Measurements from ENCODE around the gene VASH2. TPM values are rescaled to one million over a fixed set of nuclear protein-coding genes. Genes with fewer than 3 reads are reported as not detected.

The VASH2 gene
- total RNA-seq, 1 donor from 2014 or later = 27.4 TPM

GRCh38 chr1:212968368-212968863 is 18.1 kb downstream of the VASH2 start:
- peak overlapping the region; percentile 23 for H3K4me3 Mint-ChIP-seq
- H3K27ac Mint-ChIP-seq = peak overlapping the region; percentile 39
- H3K27me3 Mint-ChIP-seq = no peaks in the 10 kb centered on the region
- peaks cover 31% of the 10 kb centered on the region for H3K4me1 Mint-ChIP-seq (ENCODE audit: unreplicated experiment)
- H3K36me3 Mint-ChIP-seq = peaks cover 27% of the 10 kb centered on the region
- no peak for DNase-seq (ENCODE audit: extremely low spot score, unreplicated experiment)
- no peaks in the 10 kb centered on the region for H3K9me3 Mint-ChIP-seq
- TF ChIP-seq CTCF (conservative IDR thresholded peaks at IDR 0.05) = no peak

GRCh38 chr1:212970085-212970484 is 19.7 kb downstream of the VASH2 start:
- peak; percentile 29 for DNase-seq (ENCODE audit: extremely low spot score, unreplicated experiment)
- Mint-ChIP-seq H3K4me1 (ENCODE audit: unreplicated experiment) (peaks cover 31% of the 10 kb centered on the region), H3K9me3 (no peaks in the 10 kb centered on the region), H3K4me3 (no peak overlapping the region), H3K27me3 (no peaks in the 10 kb centered on the region), H3K36me3 (peaks cover 22% of the 10 kb centered on the region), H3K27ac (no peak overlapping the region)
- TF ChIP-seq CTCF (conservative IDR thresholded peaks at IDR 0.05) = no peak

- Mint-ChIP-seq H3K9me3 (no peaks in the 10 kb centered on the region), H3K27me3 (no peaks in the 10 kb centered on the region), H3K27ac (no peak overlapping the region), H3K36me3 (peaks cover 31% of the 10 kb centered on the region), H3K4me1 (ENCODE audit: unreplicated experiment) (peaks cover 35% of the 10 kb centered on the region), H3K4me3 (no peak overlapping the region)
- DNase-seq (ENCODE audit: extremely low spot score, unreplicated experiment) = peak; percentile 47
- no peak for TF ChIP-seq CTCF (conservative IDR thresholded peaks at IDR 0.05)
Observed at GRCh38 chr1:212971312-212971711, 21.0 kb downstream of the VASH2 start.

- peaks cover 30% of the 10 kb centered on the region for H3K4me1 Mint-ChIP-seq (ENCODE audit: unreplicated experiment)
- H3K27me3 Mint-ChIP-seq = no peaks in the 10 kb centered on the region
- peaks cover 25% of the 10 kb centered on the region for H3K36me3 Mint-ChIP-seq
Observed at GRCh38 chr1:212973426-212973825, 23.1 kb downstream of the VASH2 start.

GRCh38 chr1:212973899-212974298 is 23.6 kb downstream of the VASH2 start:
- DNase-seq (ENCODE audit: extremely low spot score, unreplicated experiment) = peak; percentile 51
- Mint-ChIP-seq H3K4me1 (ENCODE audit: unreplicated experiment) (peaks cover 26% of the 10 kb centered on the region), H3K4me3 (no peak overlapping the region), H3K27me3 (no peaks in the 10 kb centered on the region), H3K9me3 (no peaks in the 10 kb centered on the region), H3K27ac (no peak overlapping the region), H3K36me3 (peaks cover 29% of the 10 kb centered on the region)
- no peak for TF ChIP-seq CTCF (conservative IDR thresholded peaks at IDR 0.05)

More at GRCh38 chr1:212973426-212973825, 23.1 kb downstream of the VASH2 start:
- Mint-ChIP-seq H3K4me3 (no peak overlapping the region), H3K9me3 (no peaks in the 10 kb centered on the region), H3K27ac (no peak overlapping the region)
- TF ChIP-seq CTCF (conservative IDR thresholded peaks at IDR 0.05) = no peak
- DNase-seq (ENCODE audit: extremely low spot score, unreplicated experiment) = no peak

- H3K36me3 Mint-ChIP-seq = peaks cover 26% of the 10 kb centered on the region
- H3K4me3 Mint-ChIP-seq = no peak overlapping the region
- H3K27ac Mint-ChIP-seq = no peak overlapping the region
- no peaks in the 10 kb centered on the region for H3K27me3 Mint-ChIP-seq
- peak; percentile 27 for DNase-seq (ENCODE audit: extremely low spot score, unreplicated experiment)
- no peaks in the 10 kb centered on the region for H3K9me3 Mint-ChIP-seq
- H3K4me1 Mint-ChIP-seq (ENCODE audit: unreplicated experiment) = peaks cover 23% of the 10 kb centered on the region
- TF ChIP-seq CTCF (conservative IDR thresholded peaks at IDR 0.05) = no peak
Observed at GRCh38 chr1:212974711-212975110, 24.4 kb downstream of the VASH2 start.
